Right cardiac atrium (tissue), 5 donors: ENCODE measurements around the gene HSPG2. TPM values are rescaled to one million over a fixed set of nuclear protein-coding genes. Genes with fewer than 3 reads are reported as not detected.

Source experiments
- ATAC-seq, 2 donors: fragments of 200-7000 bp; cut with Tn5 transposase; one replicate each; pipeline versions ENCODE4 v1.8.0 to v1.9.1; 2020; ENCODE audit warnings: moderate library complexity in 2 of 2, mild to moderate bottlenecking in 1 of 2
- DNase-seq, 3 donors: peaks; one replicate each; pipeline ENCODE4 v3.0.0-alpha.2; 2020
- H3K27ac ChIP-seq: one replicate; pipeline ENCODE4 v1.5.1; 2013; ENCODE audit warnings: mild to moderate bottlenecking, low read length, control low read depth, moderate library complexity
- H3K27me3 ChIP-seq: one replicate; pipeline ENCODE4 v1.6.1; 2013; ENCODE audit not compliant: control insufficient read depth, insufficient read depth
- H3K4me1 ChIP-seq: one replicate; pipeline ENCODE4 v1.6.1; 2013; ENCODE audit warnings: low read length; ENCODE audit not compliant: control insufficient read depth, insufficient read depth
- H3K4me3 ChIP-seq: one replicate; pipeline ENCODE4 v1.5.1; 2013; ENCODE audit warnings: low read length, control low read depth
- H3K9me3 ChIP-seq: one replicate; pipeline ENCODE4 v1.6.1; 2013; ENCODE audit warnings: low read length; ENCODE audit not compliant: control insufficient read depth
- WGBS: extraction: QIAGEN DNeasy Blood & Tissue Kit; methylation state at CpG from one replicate; pipeline ENCODE4 v1.1.7; 2013; 5-methylcytosine and 5-hydroxymethylcytosine counted together
- intact Hi-C, 4 donors: fragments of 100-400 bp; cut with DNase I; formaldehyde crosslinking; loops; one replicate each; pipeline versions ENCODE4 v1.11.0 to v1.14.0; 2022 to 2023
- polyA plus RNA-seq: library from polyadenylated mRNA; stranded (reverse); fragments of 200-250 nt; gene quantifications from one replicate; pipeline ENCODE4 v1.2.3, GENCODE V29; 2013
- total RNA-seq, 4 donors: library from RNA; stranded (reverse); fragmentation: NEBNext Ultra II Directional; extraction: Animal tissue kit (Norgen Biotek cat#: 25700); gene quantifications; one replicate each; pipeline ENCODE4 v1.2.1, GENCODE V29; 2021
- donor health status: healthy with polysubstance abuse.
- donor health status: DM: no; HTN: yes; CAD: no.
- donor health status: DM: no; HTN: no; CAD: no.
- donor health status: DM: no; HTN: yes; CAD: no; lungs with severe emphysema.
- donor health status: DM: yes; HTN: yes; CAD: no.

HSPG2 gene
- total and polyA plus RNA-seq, 5 donors, result 257 to 659 (median 459) TPM

DNA sequence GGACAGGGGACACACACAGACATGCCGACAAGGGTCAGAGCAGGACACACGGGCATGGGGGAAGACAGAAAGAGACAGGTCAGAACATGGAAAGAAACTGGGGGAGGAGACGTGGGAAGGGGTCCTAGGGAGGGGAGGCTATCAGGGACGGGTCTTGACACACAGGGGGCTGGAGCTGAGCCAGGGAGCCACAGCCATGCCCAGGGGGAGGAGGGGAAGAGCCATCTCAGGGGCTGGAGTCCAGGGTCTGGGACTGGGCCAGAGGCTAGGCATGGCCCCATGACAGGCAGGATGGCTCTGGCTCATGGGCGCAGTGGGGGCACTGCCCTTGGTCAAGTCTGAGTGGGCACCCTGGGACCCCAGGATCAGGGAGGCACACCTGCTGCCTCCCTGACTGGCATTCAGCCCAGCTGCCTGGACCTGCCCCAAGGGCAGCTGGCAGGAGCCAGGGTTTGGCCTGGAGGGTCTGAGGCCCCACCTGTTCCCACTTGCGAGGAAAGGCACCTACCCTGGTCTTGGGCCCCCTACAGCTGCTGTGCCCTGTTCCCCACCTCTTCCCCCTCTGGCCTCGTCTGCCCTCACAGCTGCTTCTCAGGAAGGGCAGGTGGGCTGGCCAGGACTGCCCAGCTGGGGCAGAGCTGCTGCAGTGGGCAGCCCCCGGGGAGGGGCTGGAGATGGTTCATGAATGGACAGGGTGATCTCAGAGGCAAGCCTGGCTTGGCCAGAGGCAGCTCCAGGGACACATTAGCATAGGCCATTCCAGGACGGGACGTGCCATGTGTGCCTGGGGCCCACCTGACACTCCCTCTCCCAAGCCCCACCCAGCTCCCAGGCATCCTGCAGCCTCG is 42.9 kb downstream of the HSPG2 start:
- H3K9me3 ChIP-seq, result no peaks in the 10 kb centered on the region
- no peaks in the 10 kb centered on the region for H3K27me3 ChIP-seq
- peak; percentile 3 to 5 for ATAC-seq
- H3K27ac ChIP-seq, result peak overlapping the region; percentile 95
- intact Hi-C loops, result loop anchor here in 1 of 4 donors (10.0 kb wide), 1 partner anchor 51 kb away; no protein-coding TSS in a partner anchor
- H3K4me3 ChIP-seq, result no peak overlapping the region
- H3K4me1 ChIP-seq, result peaks cover 27% of the 10 kb centered on the region
- DNase-seq, result peak; percentile 31 to 84 (median 75)
- WGBS, result 41% methylated on average over 11 of the region's 11 CpGs

DNA sequence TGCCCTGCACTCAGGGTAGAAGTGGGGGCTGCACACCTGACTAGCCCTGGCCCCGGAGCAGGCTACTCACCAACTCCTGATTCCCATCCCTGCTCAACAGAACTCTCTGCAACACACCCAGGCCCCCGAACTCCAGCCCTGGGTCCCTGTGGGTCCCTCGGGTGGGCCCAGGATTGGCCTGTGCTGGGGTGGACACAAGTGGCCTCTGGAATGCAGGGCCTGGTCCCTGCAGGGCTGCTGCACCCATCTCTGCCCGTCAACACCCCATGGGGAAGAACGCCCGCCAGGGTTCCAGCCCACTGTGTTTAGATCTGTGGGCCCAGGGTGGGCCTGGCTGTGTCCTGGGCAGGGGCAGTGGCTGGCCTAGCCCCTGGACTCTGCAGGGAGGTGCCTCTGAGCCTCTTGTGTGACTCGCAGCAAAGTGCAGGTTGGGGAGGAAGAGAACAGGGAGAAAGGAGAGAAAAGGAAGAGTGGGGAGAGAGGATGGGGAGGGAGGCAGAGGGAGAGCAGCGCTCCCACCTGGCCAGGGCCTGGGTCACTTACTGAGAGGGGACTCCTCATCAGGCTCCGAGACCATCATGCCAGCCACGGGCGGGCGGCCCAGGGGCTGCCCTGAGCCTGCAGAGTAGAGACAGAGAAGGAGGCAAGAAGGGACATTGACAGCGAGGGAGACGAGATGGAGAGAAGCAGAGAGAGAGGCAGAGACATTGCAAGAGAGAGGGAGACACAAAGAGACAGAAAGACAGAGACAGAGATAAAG is 43.9 kb downstream of the HSPG2 start:
- ATAC-seq, result no peak
- H3K27me3 ChIP-seq, result no peaks in the 10 kb centered on the region
- DNase-seq, result peak in 1 of 3 donors; percentile 61
- peaks cover 23% of the 10 kb centered on the region for H3K4me1 ChIP-seq
- WGBS, result 79% methylated on average over 14 of the region's 14 CpGs
- no peaks in the 10 kb centered on the region for H3K9me3 ChIP-seq
- H3K27ac ChIP-seq, result no peak overlapping the region
- intact Hi-C loops, result loop anchor here in 1 of 4 donors (10.0 kb wide), 1 partner anchor 52 kb away; no protein-coding TSS in a partner anchor
- H3K4me3 ChIP-seq, result no peak overlapping the region

DNA sequence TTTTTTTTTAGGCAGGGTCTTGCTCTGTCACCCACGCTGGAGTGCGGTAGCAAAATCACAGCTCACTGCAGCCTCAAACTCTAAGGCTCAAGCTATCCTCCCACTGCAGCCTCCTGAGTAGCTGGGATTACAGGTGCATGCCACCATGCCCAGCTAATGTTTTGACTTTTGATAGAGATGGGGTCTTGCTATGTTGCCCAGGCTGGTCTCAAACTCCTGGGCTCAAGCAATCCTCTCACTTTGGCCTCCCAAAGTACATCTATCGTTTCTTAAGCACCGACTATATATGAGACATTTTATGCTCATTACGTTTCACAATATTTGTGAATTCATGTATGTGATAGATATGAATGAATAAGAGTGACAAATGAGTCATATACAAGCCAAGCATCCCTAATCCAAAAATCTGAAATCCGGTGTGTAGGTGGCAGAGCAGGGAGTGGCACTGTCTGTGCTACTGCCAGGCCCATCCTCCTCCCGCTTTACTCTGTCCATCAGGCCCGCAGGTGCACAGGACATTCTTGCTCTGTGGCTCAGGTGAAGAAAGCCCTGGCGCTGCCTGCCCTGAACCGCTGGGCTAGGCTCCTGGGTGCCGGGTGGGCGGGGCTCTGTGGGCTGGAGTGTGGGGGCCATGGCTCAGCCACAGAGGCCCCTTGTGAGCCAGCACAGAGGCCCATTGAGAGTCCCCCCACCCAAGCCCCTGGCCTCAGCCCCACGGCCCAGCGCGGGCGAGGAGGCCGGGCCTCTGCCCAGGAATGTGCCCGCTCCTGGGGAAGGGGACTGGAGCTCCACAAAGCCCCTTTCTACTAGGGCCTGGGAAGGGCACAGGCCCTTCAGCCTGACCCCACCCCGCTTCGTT is 45.3 kb downstream of the HSPG2 start:
- no peaks in the 10 kb centered on the region for H3K9me3 ChIP-seq
- no peaks in the 10 kb centered on the region for H3K27me3 ChIP-seq
- intact Hi-C loops, result loop anchor here in 1 of 4 donors (10.0 kb wide), 1 partner anchor 53 kb away; no protein-coding TSS in a partner anchor
- 93% methylated on average over 20 of the region's 20 CpGs for WGBS
- DNase-seq, result peak in 1 of 3 donors; percentile 70
- H3K4me1 ChIP-seq, result peaks cover 16% of the 10 kb centered on the region
- H3K4me3 ChIP-seq, result no peak overlapping the region
- H3K27ac ChIP-seq, result no peak overlapping the region
- no peak for ATAC-seq

DNA sequence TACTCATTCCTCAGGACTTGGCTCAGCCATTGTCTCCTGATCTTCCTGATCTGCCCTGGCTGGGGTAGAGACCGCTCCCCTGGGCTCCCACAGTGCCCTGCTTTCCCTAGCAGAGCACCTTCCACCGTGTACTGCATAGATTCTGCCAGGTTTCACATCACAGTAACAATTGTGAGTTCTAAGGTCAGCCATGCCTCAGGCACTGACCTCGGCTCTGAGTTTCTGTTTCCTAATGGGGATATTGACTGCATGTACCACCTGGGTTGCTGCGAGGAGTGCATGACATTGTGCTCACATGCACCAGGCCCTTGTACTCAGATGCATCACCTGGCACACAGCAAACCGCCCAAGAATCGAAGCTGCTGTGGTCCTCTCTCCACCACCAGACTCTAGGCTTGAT is 46.0 kb downstream of the HSPG2 start:
- H3K27ac ChIP-seq, result no peak overlapping the region
- 87% methylated on average over 6 of the region's 6 CpGs for WGBS

DNA sequence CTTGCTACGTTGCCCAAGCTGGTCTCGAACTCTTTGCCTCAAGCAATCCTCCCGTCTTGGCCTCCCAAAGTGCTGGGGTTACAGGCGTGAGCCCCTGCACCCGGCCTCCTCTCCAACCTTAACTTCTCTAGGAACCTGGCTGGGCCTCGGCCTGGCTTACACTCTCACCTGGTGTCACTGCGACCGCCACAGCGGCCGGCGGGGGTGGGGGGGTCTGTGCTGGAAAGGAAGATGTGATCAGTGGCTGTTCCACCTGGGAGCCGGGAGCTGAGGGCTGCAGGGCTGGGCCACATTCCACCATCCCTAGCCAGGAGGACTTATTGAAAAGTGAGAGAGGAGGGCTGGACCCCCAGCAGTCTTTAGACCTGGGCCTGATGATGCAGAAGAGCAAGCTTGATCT is 48.6 kb downstream of the HSPG2 start:
- ATAC-seq (no peak), DNase-seq (peak in 1 of 3 donors; percentile 53)
- Histone ChIP-seq H3K4me1 (no peaks in the 10 kb centered on the region), H3K27me3 (no peaks in the 10 kb centered on the region), H3K4me3 (no peak overlapping the region), H3K9me3 (no peaks in the 10 kb centered on the region), H3K27ac (no peak overlapping the region)
- intact Hi-C loops, result no loop called here
- WGBS, result 93% methylated on average over 12 of the region's 12 CpGs

More for the DNA sequence above, 46.0 kb downstream of the HSPG2 start:
- Histone ChIP-seq H3K27me3 (no peaks in the 10 kb centered on the region), H3K4me3 (no peak overlapping the region), H3K9me3 (no peaks in the 10 kb centered on the region), H3K4me1 (peaks cover 11% of the 10 kb centered on the region)
- peak in 1 of 3 donors; percentile 22 for DNase-seq
- intact Hi-C loops, result loop anchor here in 1 of 4 donors (10.0 kb wide), 1 partner anchor 54 kb away; no protein-coding TSS in a partner anchor
- ATAC-seq, result no peak

DNA sequence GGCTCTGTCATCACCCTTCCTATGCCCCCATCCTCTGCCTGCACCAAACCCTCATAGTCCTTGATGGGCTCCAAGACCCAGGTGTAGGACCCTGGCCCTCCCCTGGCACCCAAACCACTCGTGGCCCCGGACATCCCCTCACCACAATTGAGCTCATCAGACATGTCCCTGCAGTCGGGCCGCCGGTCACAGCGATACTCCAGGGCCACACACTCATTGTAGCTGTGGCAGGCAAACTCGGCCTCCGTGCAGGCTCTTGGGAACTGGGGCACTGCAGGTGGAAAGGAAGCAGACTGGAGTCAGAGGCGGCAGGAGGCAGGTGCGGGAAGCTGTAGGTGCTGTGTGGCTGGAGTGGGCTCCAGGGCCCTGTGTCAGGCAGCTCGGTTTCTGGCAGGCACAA is 49.3 kb downstream of the HSPG2 start:
- ATAC-seq (no peak), DNase-seq (peak in 1 of 3 donors; percentile 61)
- Histone ChIP-seq H3K27me3 (no peaks in the 10 kb centered on the region), H3K4me1 (no peaks in the 10 kb centered on the region), H3K9me3 (no peaks in the 10 kb centered on the region), H3K27ac (no peak overlapping the region), H3K4me3 (no peak overlapping the region)
- intact Hi-C loops, result no loop called here
- 89% methylated on average over 11 of the region's 11 CpGs for WGBS

DNA sequence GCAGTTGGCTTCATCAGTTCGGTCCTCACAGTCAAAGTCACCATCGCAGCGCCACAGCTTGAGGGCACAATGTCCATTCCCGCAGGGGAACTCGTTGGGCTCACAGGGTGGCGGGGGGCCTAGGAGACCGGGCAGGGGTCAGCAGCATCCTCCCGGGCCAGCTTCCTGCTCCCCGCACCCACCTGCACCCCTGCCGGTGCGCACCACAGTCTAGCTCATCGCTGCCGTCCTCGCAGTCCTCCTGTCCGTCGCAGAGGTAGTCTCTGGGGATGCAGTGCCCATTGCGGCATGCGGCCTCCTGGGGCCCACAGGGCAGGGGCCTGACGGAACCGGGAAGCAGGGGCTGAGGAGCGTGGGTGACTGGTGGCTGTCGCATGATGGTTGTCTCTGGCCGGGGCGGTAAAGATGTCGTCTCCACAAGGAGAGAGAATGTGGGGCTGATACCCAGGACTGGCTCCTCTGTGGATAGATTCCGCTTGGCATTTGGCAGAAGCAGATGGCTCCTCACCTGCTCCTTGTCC is 49.8 kb downstream of the HSPG2 start:
- Histone ChIP-seq H3K27ac (no peak overlapping the region), H3K4me1 (no peaks in the 10 kb centered on the region), H3K9me3 (no peaks in the 10 kb centered on the region), H3K4me3 (no peak overlapping the region), H3K27me3 (no peaks in the 10 kb centered on the region)
- intact Hi-C loops, result no loop called here
- DNase-seq, result peak in 1 of 3 donors; percentile 57
- no peak for ATAC-seq
- 87% methylated on average over 26 of the region's 26 CpGs for WGBS

DNA sequence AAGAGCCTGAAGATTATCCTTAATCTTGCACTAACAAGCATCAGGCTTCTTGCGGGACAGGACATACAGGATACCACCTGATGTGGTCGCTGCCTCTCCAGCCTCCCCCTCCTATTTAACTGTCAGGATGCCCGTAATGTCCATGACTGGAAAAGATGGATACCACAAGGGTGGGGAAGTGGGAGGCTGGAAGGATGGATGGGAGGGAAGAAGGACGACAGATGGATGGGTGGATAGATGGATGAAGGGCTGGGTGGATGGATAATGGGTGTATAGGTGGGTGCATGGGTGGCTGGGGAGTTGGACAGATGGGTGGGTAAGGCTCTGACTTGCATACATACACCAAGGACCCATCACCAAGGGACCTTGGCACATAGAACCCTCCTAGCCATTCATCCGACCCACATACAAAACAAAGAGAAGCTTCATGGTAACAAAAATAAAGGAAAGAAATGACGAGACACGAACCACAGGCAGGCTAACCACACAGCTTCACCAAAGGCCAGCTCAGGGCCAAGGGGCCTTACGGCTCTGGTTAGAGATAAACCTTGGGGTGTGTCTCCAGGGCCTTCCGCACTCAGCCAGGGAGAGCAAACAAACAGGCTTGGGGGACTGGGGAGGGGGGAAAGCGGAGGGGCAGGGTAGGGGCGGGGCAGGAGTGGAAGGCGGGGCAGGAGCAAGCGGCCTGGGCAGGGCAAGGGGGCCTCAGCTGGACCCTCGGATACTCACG is 50.5 kb downstream of the HSPG2 start:
- H3K4me1 ChIP-seq, result no peaks in the 10 kb centered on the region
- DNase-seq, result peak in 2 of 3 donors; percentile 42 to 57
- H3K27ac ChIP-seq, result no peak overlapping the region
- H3K4me3 ChIP-seq, result no peak overlapping the region
- no peaks in the 10 kb centered on the region for H3K27me3 ChIP-seq
- 78% methylated on average over 15 of the region's 15 CpGs for WGBS
- peak; percentile 28 to 65 for ATAC-seq
- intact Hi-C loops, result no loop called here
- no peaks in the 10 kb centered on the region for H3K9me3 ChIP-seq

DNA sequence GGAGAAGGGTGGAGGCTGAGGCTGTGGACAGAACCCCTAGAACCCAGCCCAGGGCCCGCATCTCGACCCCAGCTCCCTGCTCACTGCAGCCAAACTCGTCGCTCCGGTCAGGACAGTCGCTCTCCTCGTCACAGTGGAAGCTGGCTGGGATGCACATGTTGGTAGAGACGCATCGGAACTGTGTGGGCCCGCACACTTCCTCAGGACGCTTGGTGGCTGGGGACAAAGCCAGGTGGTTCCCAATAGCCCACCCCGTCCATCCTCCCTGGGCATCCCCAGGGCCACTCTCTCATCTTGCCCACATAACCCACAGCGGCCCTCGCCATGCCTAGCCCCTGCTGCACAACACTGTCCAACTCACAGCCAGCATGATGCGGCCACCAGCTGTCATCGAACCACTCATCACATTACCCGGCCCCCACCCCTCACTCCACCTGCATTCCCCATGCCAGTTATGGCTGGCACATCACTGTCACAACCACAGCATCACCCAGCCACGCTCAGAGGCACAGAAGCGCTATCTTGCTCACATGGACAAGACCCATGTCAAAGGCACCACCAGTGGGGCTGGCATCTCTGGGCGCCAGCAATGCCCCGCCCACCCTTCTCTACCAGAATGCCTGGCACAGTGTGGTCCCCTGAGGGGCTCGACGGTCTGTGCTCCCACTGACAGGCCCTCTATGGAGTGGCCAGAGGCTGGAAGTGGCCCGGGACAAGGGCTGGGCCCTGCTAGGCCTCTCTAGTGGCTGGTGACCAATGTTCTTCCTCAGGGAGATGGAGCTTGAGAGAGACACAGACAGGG is 51.7 kb downstream of the HSPG2 start:
- intact Hi-C loops, result no loop called here
- WGBS, result 80% methylated on average over 24 of the region's 24 CpGs
- no peak overlapping the region for H3K27ac ChIP-seq
- H3K27me3 ChIP-seq, result no peaks in the 10 kb centered on the region
- no peaks in the 10 kb centered on the region for H3K4me1 ChIP-seq
- H3K4me3 ChIP-seq, result no peak overlapping the region
- no peaks in the 10 kb centered on the region for H3K9me3 ChIP-seq
- DNase-seq (peak in 1 of 3 donors; percentile 65), ATAC-seq (no peak)
